Lung (tissue), 12 donors: ENCODE measurements around the gene XYLT1. TPM values are rescaled to one million over a fixed set of nuclear protein-coding genes. Genes with fewer than 3 reads are reported as not detected.

Experiments
- ATAC-seq: fragments of 200-7000 bp; cut with Tn5 transposase; one replicate; pipeline ENCODE4 v1.9.1; 2020; ENCODE audit warnings: moderate number of reproducible peaks; ENCODE audit not compliant: insufficient read depth, low FRiP score
- DNase-seq, 3 donors: peaks; one replicate each; pipeline ENCODE4 v3.0.0-alpha.2; 2013 to 2017
- H3K27ac ChIP-seq, 2 donors: one replicate each; pipeline ENCODE4 v1.5.1; 2013; ENCODE audit warnings: mild to moderate bottlenecking in 2 of 2, moderate library complexity in 2 of 2, control low read depth in 1 of 2, inconsistent platforms in 1 of 2, low read depth in 1 of 2, low read length in 1 of 2
- H3K27me3 ChIP-seq, 3 donors: one replicate each; pipeline ENCODE4 v1.5.1; 2013; ENCODE audit warnings: low read length in 2 of 3; ENCODE audit not compliant: control insufficient read depth in 3 of 3, insufficient read depth in 3 of 3
- H3K36me3 ChIP-seq, 4 donors: one replicate each; pipeline ENCODE4 v1.5.1; 2013; ENCODE audit warnings: low read length in 4 of 4, mild to moderate bottlenecking in 1 of 4, moderate library complexity in 1 of 4; ENCODE audit not compliant: control insufficient read depth in 4 of 4, insufficient read depth in 4 of 4
- H3K4me1 ChIP-seq, 5 donors: one replicate each; pipeline ENCODE4 v1.5.1; 2013; ENCODE audit warnings: low read length in 5 of 5, mild to moderate bottlenecking in 2 of 5, moderate library complexity in 1 of 5; ENCODE audit not compliant: control insufficient read depth in 5 of 5, insufficient read depth in 5 of 5
- H3K4me3 ChIP-seq: one replicate; pipeline ENCODE4 v1.5.1; 2013; ENCODE audit warnings: mild to moderate bottlenecking, control low read depth, moderate library complexity
- H3K9ac ChIP-seq, 2 donors: one replicate each; pipeline ENCODE4 v1.5.1; 2013; ENCODE audit warnings: low read length in 2 of 2, control low read depth in 1 of 2; ENCODE audit not compliant: insufficient read depth in 1 of 2
- H3K9me3 ChIP-seq, 4 donors: one replicate each; pipeline ENCODE4 v1.5.1; 2013; ENCODE audit warnings: low read length in 3 of 4, mild to moderate bottlenecking in 1 of 4, moderate library complexity in 1 of 4; ENCODE audit not compliant: control insufficient read depth in 4 of 4, insufficient read depth in 3 of 4
- WGBS, 2 donors: extraction: QIAGEN DNeasy Blood & Tissue Kit; methylation state at CpG; one replicate each; pipeline ENCODE4 v1.1.7; 2013; 5-methylcytosine and 5-hydroxymethylcytosine counted together
- polyA plus RNA-seq, 2 donors: library from polyadenylated mRNA; stranded (reverse); fragments of 200-250 nt; gene quantifications; one replicate each; pipeline ENCODE4 v1.2.1, GENCODE V29; 2013
- total RNA-seq, 2 donors: library from RNA; depleted of rRNA in 1 of 2; stranded (reverse); fragments of >200 nt in 1 of 2; gene quantifications; one replicate each; pipeline ENCODE4 v1.2.1, GENCODE V29; 2014 to 2021
- TF ChIP-seq, protein P1 (sequence below): IDR thresholded peaks from 2 replicates; pipeline ENCODE4 v1.5.1; 2012; ENCODE audit warnings: mild to moderate bottlenecking; ENCODE audit errors: control extremely low read depth, extremely low read depth
- donor health status: control.
- donor health status: control.
- donor health status: Bipolar disorder and iron deficiency.
- donor health status: healthy.
- donor health status: DM: yes; HTN: yes; CAD: no.

The XYLT1 gene
- total and polyA plus RNA-seq, 4 donors: 1.4 to 11.5 (median 6.9) TPM

DNA sequence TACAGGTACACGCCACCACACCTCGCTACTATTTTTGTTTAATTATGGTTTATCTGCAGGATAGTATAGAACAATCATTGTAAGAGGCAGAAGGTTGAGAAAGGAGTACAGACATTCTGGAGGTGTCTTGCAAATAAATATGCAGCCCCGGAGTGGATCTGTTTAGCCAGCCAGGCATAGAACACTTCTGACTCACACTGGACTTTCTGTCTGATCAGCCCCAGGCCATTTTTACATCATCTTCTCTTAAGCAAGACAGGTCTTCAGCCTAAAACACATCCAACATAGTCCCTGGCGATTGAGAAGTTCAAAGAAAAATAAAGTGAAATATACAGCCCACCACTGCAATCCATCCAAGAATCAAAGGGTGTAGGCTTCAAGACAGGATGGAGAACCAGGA is 81.4 kb downstream of the XYLT1 start:
- H3K27me3 ChIP-seq: peaks cover 0 to 3% (median 0%) of the 10 kb centered on the region in 3 donors
- no peaks in the 10 kb centered on the region for H3K9me3 ChIP-seq
- no peak overlapping the region for H3K27ac ChIP-seq
- peaks cover 0 to 10% (median 0%) of the 10 kb centered on the region in 5 donors for H3K4me1 ChIP-seq
- H3K36me3 ChIP-seq: no peaks in the 10 kb centered on the region
- H3K4me3 ChIP-seq: no peak overlapping the region
- DNase-seq: no peak
- no peak overlapping the region for H3K9ac ChIP-seq
- 90 to 91% methylated on average over 4 of the region's 4 CpGs for WGBS, 2 donors
- TF ChIP-seq, protein P1, sequence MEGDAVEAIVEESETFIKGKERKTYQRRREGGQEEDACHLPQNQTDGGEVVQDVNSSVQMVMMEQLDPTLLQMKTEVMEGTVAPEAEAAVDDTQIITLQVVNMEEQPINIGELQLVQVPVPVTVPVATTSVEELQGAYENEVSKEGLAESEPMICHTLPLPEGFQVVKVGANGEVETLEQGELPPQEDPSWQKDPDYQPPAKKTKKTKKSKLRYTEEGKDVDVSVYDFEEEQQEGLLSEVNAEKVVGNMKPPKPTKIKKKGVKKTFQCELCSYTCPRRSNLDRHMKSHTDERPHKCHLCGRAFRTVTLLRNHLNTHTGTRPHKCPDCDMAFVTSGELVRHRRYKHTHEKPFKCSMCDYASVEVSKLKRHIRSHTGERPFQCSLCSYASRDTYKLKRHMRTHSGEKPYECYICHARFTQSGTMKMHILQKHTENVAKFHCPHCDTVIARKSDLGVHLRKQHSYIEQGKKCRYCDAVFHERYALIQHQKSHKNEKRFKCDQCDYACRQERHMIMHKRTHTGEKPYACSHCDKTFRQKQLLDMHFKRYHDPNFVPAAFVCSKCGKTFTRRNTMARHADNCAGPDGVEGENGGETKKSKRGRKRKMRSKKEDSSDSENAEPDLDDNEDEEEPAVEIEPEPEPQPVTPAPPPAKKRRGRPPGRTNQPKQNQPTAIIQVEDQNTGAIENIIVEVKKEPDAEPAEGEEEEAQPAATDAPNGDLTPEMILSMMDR: no peak
- no peak for ATAC-seq

DNA sequence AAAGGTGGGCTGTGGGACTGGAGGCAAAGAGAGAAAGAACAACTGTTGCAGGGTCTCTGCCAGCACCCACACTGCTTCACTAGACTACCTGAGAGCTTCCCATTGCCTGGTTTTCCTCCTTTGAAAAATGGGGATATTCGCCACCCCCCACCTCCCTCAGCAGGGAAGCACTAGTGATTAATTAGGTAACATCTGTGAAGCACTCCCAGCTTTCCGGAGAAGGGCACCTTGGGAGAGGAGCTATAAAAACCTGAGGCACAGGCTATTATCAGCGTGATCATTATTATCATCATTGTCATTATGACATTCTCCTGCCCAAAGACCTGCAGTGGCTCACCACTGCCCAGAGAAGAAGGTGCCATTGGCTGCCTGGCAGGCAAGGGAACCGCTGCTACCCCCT is 83.5 kb downstream of the XYLT1 start:
- Histone ChIP-seq H3K9me3 (no peaks in the 10 kb centered on the region), H3K4me1 (peaks cover 0 to 10% (median 2%) of the 10 kb centered on the region in 5 donors), H3K36me3 (no peaks in the 10 kb centered on the region), H3K9ac (no peak overlapping the region), H3K4me3 (no peak overlapping the region), H3K27me3 (peaks cover 0 to 3% (median 0%) of the 10 kb centered on the region in 3 donors), H3K27ac (no peak overlapping the region)
- WGBS, 2 donors: 96 to 97% methylated on average over 4 of the region's 4 CpGs
- TF ChIP-seq, protein P1: no peak
- ATAC-seq (no peak), DNase-seq (no peak)

DNA sequence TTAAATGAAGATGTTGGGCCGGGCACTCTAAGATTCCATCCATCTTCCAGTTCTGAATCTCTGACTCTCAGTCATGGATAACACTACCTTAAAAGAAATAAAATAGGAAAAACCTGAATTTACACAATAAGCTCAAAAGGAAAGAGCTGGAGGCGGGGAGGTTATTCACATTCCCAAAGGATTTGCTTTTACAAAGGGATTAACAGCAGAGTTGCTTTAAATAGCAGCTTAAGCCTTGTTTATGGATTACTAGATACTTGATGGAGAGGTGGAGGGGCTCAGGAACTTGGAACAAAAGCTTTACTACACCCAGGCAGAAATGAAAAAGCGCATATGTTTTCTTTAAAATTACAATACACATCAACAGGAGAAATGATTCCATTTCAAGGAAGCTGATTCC is 84.5 kb downstream of the XYLT1 start:
- H3K4me3 ChIP-seq: no peak overlapping the region
- DNase-seq (no peak), ATAC-seq (no peak)
- WGBS, 2 donors: 65 to 86% methylated on average over 3 of the region's 3 CpGs
- peaks cover 0 to 10% (median 2%) of the 10 kb centered on the region in 5 donors for H3K4me1 ChIP-seq
- peaks cover 0 to 2% (median 0%) of the 10 kb centered on the region in 4 donors for H3K9me3 ChIP-seq
- peaks cover 0 to 3% (median 0%) of the 10 kb centered on the region in 3 donors for H3K27me3 ChIP-seq
- no peak overlapping the region for H3K27ac ChIP-seq
- H3K9ac ChIP-seq: no peak overlapping the region
- H3K36me3 ChIP-seq: no peaks in the 10 kb centered on the region
- TF ChIP-seq, protein P1: no peak

DNA sequence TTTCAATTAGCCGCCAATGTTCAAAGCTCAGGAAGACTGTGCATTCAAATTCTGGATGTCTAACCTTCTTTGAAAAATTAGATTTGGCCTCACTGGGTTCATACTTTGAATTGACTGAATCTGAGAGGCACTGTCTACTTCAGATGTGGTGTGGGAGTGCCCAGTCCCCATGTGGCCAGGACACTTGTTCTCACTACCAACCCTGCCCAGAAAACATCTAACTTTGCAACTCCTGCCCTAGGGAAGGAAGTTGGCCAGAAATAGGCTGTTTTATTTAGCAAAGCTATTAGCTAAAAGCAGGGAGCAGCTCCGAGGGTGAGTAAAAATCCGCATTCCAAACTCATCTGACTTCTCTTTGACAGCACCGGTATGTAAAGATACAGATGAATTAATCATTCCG is 86.3 kb downstream of the XYLT1 start:
- TF ChIP-seq, protein P1: no peak
- H3K9me3 ChIP-seq: peaks cover 0 to 2% (median 0%) of the 10 kb centered on the region in 4 donors
- H3K36me3 ChIP-seq: no peaks in the 10 kb centered on the region
- DNase-seq: no peak
- H3K27ac ChIP-seq: no peak overlapping the region
- H3K4me3 ChIP-seq: no peak overlapping the region
- H3K9ac ChIP-seq: peak overlapping the region in 1 of 2 donors; percentile 7
- H3K27me3 ChIP-seq: peaks cover 0 to 3% (median 0%) of the 10 kb centered on the region in 3 donors
- WGBS, 2 donors: 72% methylated on average over 5 of the region's 5 CpGs
- H3K4me1 ChIP-seq: peaks cover 0 to 10% (median 3%) of the 10 kb centered on the region in 5 donors
- ATAC-seq: no peak
